ENCODE data around the gene POFUT2.

Gene POFUT2

DNA sequence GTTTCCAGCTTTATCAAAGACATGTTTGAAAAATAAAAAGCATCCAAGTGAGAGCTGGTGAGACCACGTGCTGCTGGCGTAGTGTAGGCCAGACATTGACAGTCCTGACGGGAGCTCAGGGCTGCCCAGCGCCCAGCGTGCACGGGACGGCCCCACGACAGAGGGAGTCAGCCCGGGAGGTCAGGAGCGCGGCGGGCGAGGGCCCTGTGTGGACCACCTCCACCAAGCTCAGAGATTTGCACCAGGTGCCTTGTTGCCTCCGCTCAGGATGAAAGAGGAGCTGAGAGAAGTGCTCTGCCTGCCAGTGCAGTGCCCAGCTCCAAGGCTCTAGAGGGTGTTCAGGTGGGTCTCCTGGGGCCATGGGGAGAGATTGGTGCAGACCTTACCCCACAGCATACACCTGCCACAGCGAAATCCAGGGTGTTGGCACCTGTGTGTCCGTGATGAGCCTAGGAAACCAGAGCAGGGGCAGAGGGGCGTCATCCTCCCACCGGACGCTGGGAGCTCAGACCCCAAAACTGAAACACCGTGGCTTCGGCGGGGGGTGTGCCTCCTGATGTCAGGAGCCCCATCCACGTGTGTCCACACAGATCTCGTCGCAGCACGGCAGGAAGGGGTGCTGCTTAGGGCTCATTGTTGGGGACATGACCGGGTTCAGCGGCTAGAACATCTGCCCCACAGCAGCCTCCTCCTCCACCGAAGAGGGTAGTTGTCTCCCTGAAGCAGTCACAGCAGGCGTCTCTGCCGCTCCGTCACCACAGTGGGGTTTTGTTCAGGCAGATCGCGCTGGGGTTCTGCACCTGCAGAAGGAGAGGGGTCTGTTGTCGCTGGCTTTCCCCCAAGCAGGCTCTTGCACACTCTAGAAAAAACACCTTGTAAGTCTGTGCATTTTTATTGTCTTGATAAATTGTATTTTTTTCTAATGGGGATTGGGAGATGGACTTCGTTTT is 64.2 kb downstream of the POFUT2 start:
- DNase-seq (ENCODE audit: low read depth, low spot score) = no peak

- DNase-seq (ENCODE audit: low read depth, low spot score) = no peak
Measured at GRCh38 chr21:45222001-45222400, 65.7 kb downstream of the POFUT2 start.

DNA sequence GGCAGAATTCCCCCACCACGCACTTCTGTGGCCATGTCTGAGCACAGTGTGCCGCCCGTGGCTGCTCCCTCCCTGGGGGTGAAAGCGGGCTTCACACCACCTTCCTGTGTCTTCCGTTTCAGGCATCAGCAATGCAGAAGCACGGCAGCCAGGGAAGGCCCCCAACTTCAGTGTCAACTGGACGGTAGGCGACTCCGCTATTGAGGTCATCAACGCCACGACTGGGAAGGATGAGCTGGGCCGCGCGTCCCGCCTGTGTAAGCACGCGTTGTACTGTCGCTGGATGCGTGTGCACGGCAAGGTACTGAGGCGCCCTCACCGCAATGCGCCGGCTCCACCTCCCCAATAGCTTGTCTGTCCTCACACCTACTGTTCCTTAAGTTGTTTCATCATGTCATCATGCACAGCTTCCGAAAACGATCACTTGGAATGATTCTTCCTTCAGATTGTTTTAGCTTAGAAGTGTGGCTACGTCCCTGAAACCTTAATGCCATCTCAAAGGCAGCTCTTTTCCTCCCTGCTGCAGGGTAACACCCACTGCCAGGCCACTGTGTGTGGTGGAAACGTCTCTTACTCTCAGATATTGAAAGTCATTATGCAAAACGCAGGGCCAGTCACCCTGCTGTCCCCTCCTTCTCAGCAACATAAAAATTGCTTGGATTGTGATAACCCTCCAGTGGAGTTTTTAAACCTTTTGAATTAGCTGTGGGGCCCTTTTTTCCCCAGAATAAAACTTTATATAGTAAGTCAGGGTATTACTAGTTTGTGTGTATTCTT is 66.8 kb downstream of the POFUT2 start:
- DNase-seq (ENCODE audit: low read depth, low spot score) = no peak

GRCh38 chr21:45220071-45220481 is 67.6 kb downstream of the POFUT2 start:
- no peak for DNase-seq (ENCODE audit: low read depth, low spot score)

DNA sequence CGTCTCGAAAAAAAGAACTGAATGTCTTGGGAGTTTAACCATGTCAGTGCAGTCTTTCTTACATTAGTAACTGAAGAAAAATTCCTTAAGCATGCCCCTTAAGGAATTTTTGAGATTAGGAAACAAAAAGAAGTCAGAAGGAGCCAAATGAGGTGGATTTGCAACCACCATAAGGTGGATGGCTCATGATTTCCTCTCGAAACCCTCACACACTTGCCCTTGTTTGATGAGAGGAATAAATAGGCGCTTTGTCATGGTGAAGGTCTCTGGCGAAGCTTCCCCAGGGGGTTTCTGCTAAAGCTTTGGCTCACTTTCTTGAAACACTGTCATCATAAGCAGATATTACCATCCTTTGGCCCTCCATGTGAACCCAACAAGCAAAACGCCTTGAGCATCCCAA is 68.2 kb downstream of the POFUT2 start:
- DNase-seq (ENCODE audit: low read depth, low spot score) = no peak

DNA sequence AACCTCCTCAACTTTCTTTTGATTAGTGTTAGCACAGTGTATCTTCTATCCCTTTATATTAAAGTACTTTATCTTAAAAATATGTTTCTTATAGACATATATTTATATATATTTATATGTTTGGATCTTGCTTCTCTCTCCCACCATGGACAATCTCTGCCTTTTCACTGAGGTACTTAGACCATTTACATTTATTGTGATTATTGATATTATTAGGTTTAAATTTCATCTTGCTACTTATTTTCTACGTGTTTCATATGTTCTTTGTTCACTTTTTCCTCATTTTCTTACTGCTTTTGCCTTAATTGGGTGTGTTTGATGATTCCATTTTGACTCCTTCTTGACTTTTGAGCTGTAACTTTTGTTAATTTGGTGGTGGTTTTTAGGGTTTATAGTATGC is 70.7 kb downstream of the POFUT2 start:
- DNase-seq (ENCODE audit: low read depth, low spot score) = no peak

DNA sequence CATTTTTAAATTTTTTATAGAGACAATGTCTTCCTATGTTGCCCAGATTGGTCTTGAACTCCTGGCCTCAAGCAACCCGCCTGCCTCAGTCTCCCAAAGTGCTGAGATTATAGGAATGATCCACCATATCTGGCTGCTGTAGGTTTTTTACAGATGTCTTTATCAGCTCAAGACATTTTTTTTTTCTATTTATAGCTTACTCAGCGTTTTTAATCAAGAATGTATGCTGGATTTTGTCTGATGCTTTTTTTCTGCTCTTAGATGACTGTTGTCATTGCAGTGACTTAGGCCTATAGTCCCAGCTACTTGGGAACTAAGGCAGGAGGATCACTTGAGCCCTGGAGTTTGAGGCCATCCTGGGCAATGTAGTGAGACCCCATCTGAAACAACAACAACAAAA is 72.5 kb downstream of the POFUT2 start:
- DNase-seq (ENCODE audit: low read depth, low spot score) = no peak

Data from activated CD4-positive, CD25-positive, alpha-beta regulatory T cell treated with anti-CD3 and anti-CD28 coated beads, Interleukin-2, amount 50 U/mL, for 16 hours (primary cell).